ENCODE data around the gene ADGRL4. TPM values are rescaled to one million over a fixed set of nuclear protein-coding genes. Genes with fewer than 3 reads are reported as not detected.
"Not testable (repeated sequence)": the region's sequence is repeated elsewhere in the genome, so short reads cannot be mapped to it uniquely, and the experiment has no call there.

ADGRL4 gene
- total and polyA plus RNA-seq, 5 experiments from 2014 or later, result not detected

GRCh38 chr1:79004916-79005315, 1.6 kb downstream of the ADGRL4 start:
- Mint-ChIP-seq H3K27me3 (peaks cover 0 to 14% (median 8%) of the 10 kb centered on the region in 5 donors), H3K9me3 (peaks cover 0 to 12% (median 2%) of the 10 kb centered on the region in 9 donors), H3K27ac (no peak overlapping the region), H3K36me3 (no peaks in the 10 kb centered on the region), H3K4me3 (no peak overlapping the region), H3K4me1 (no peaks in the 10 kb centered on the region)
- DNase-seq (no peak), ATAC-seq (no peak)
- POLR2A ChIA-PET, result no interaction called here

- POLR2A ChIA-PET, result no interaction called here
- ATAC-seq (no peak), DNase-seq (no peak)
- H3K9me3 Mint-ChIP-seq, result peaks cover 0 to 17% (median 0%) of the 10 kb centered on the region in 9 donors
- no peaks in the 10 kb centered on the region for H3K4me1 Mint-ChIP-seq
- H3K27me3 Mint-ChIP-seq, result no peaks in the 10 kb centered on the region
- no peak overlapping the region for H3K27ac Mint-ChIP-seq
- H3K36me3 Mint-ChIP-seq, result no peaks in the 10 kb centered on the region
- no peak overlapping the region for H3K4me3 Mint-ChIP-seq
Measured at GRCh38 chr1:78996791-78997190, 9.7 kb downstream of the ADGRL4 start.

DNA sequence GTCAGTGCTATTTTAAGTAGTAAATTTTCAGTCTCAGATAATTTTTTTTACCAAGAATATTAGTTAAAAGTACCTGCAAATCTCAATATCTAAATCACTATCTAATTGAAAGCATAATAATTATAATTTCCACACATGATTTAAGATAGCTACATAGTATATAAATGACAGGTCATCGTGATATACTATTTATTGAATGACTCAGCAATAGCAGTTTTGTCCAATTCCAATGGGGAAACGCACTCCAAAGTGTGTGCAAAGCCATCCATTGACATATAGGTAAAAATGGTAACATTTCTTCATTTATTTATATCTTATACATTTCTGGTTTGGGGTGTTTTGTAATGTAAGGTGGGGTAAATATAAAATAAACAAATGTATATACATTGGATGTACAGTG, 19.5 kb downstream of the ADGRL4 start:
- no peak for ATAC-seq
- POLR2A ChIA-PET, result no interaction called here
- Mint-ChIP-seq H3K4me1 (no peaks in the 10 kb centered on the region), H3K9me3 (peaks cover 0 to 10% (median 3%) of the 10 kb centered on the region in 9 donors), H3K4me3 (no peak overlapping the region), H3K36me3 (no peaks in the 10 kb centered on the region), H3K27ac (no peak overlapping the region), H3K27me3 (no peaks in the 10 kb centered on the region)
- DNase-seq, result no peak

- Mint-ChIP-seq H3K9me3 (peaks cover 0 to 14% (median 1%) of the 10 kb centered on the region in 9 donors), H3K27ac (no peak overlapping the region), H3K36me3 (no peaks in the 10 kb centered on the region), H3K27me3 (no peaks in the 10 kb centered on the region), H3K4me1 (no peaks in the 10 kb centered on the region), H3K4me3 (no peak overlapping the region)
- DNase-seq (no peak), ATAC-seq (no peak)
- POLR2A ChIA-PET, result no interaction called here
Measured at GRCh38 chr1:78980511-78980910, 26.0 kb downstream of the ADGRL4 start.

GRCh38 chr1:78972723-78973122, 33.8 kb downstream of the ADGRL4 start:
- H3K9me3 Mint-ChIP-seq, result peaks cover 0 to 10% (median 2%) of the 10 kb centered on the region in 9 donors
- H3K36me3 Mint-ChIP-seq, result no peaks in the 10 kb centered on the region
- no peak overlapping the region for H3K27ac Mint-ChIP-seq
- H3K4me1 Mint-ChIP-seq, result no peaks in the 10 kb centered on the region
- POLR2A ChIA-PET, result no interaction called here
- H3K4me3 Mint-ChIP-seq, result no peak overlapping the region
- ATAC-seq (no peak), DNase-seq (no peak)
- no peaks in the 10 kb centered on the region for H3K27me3 Mint-ChIP-seq

DNA sequence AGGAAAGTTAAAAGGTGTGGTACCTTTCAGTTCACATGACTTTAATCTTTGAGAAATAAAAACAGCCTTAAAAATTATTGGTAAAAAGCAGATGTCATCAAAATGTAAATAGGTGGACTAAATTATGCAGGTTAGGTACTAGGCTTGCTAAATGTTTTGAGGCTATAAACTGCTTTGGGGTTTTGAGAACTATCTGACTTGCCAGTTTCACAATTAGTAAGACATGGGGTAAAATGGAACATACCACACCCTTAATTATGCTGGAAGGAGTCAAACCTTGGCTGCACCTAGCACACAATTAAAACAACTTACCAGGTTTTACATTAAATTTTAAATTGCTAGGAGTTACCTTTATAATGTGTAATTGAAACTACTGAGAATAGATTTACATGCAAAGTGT, 39.4 kb downstream of the ADGRL4 start:
- H3K27ac Mint-ChIP-seq, H3K27me3 Mint-ChIP-seq, H3K4me3 Mint-ChIP-seq, H3K4me1 Mint-ChIP-seq, ATAC-seq, POLR2A ChIA-PET, DNase-seq, H3K36me3 Mint-ChIP-seq: not testable (repeated sequence)
- peaks cover 0 to 29% (median 7%) of the 10 kb centered on the region in 9 donors for H3K9me3 Mint-ChIP-seq

DNA sequence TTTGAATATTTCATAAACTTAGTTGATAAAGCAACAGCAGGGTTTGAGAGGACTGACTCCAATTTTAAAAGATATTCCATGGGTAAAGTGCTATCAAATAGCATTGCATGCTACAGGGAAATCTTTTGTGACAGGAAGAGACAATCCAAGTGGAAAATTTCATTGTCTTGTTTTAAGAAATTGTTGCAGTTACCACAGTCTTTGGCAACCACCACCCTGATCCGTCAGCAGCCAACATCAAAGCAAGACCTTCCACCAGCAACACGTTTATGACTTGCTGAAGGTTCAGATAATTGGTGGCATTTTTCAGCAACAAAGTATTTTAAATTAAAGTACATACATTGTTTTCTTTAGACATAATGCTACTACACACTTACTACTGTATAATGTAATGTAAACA, 47.8 kb downstream of the ADGRL4 start:
- ATAC-seq (no peak), DNase-seq (no peak)
- no peaks in the 10 kb centered on the region for H3K36me3 Mint-ChIP-seq
- H3K27me3 Mint-ChIP-seq, result no peaks in the 10 kb centered on the region
- POLR2A ChIA-PET, result no interaction called here
- H3K4me3 Mint-ChIP-seq, result no peak overlapping the region
- no peaks in the 10 kb centered on the region for H3K4me1 Mint-ChIP-seq
- no peak overlapping the region for H3K27ac Mint-ChIP-seq
- H3K9me3 Mint-ChIP-seq, result peaks cover 0 to 13% (median 3%) of the 10 kb centered on the region in 9 donors

GRCh38 chr1:78950826-78951225, 55.7 kb downstream of the ADGRL4 start:
- no peak for ATAC-seq
- H3K36me3 Mint-ChIP-seq, result no peaks in the 10 kb centered on the region
- H3K4me1 Mint-ChIP-seq, result no peaks in the 10 kb centered on the region
- H3K9me3 Mint-ChIP-seq, result peaks cover 0 to 20% (median 0%) of the 10 kb centered on the region in 9 donors
- H3K27me3 Mint-ChIP-seq, result peaks cover 0 to 3% (median 0%) of the 10 kb centered on the region in 5 donors
- POLR2A ChIA-PET, result no interaction called here
- H3K27ac Mint-ChIP-seq, result no peak overlapping the region
- no peak overlapping the region for H3K4me3 Mint-ChIP-seq
- no peak for DNase-seq

DNA sequence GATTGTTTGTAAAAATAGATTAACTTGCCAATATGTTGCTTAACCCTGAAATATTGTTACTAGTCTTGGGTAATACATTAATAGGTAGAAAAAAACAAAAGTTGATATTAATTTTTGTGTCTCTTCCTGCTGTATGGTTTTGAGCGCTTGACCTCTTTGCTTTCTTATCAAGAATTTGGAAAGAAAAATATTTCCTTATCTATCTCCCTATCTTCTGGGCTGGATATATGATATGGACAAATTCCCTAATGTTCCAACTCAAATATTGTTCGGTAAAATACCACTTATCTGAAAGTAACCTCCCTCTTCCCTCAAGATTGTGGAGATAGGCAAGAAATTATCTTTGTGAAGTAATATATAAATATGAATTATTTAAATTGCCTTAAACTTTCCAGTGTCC, 57.3 kb downstream of the ADGRL4 start:
- peaks cover 0 to 3% (median 0%) of the 10 kb centered on the region in 5 donors for H3K27me3 Mint-ChIP-seq
- no peaks in the 10 kb centered on the region for H3K4me1 Mint-ChIP-seq
- no peak for ATAC-seq
- POLR2A ChIA-PET, result no interaction called here
- H3K27ac Mint-ChIP-seq, result no peak overlapping the region
- no peak overlapping the region for H3K4me3 Mint-ChIP-seq
- H3K9me3 Mint-ChIP-seq, result peaks cover 0 to 20% (median 0%) of the 10 kb centered on the region in 9 donors
- H3K36me3 Mint-ChIP-seq, result no peaks in the 10 kb centered on the region
- no peak for DNase-seq

- Mint-ChIP-seq H3K27me3 (no peaks in the 10 kb centered on the region), H3K4me3 (no peak overlapping the region), H3K36me3 (no peaks in the 10 kb centered on the region), H3K27ac (no peak overlapping the region), H3K9me3 (peaks cover 0 to 4% (median 0%) of the 10 kb centered on the region in 9 donors), H3K4me1 (no peaks in the 10 kb centered on the region)
- ATAC-seq (no peak), DNase-seq (no peak)
- POLR2A ChIA-PET, result no interaction called here
Measured at GRCh38 chr1:78919150-78919549, 87.4 kb downstream of the ADGRL4 start.

DNA sequence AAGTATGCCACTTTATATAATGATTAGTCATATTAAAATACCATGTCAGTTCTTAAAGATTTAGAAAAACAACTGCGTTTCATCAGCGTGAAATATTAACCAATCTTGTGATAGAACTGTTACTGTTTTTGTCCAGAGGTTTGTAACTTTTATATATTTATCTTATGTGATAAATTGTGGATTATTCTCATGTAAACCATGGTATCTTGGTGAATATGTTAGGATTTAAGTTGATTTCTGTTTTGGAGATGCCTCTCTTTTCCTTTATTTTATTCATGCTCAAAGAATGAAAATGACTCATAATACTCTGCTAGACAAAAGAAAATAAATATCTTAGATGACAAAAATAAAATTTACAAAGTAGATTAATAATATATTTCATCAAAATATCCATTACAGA, 88.4 kb downstream of the ADGRL4 start:
- no peak overlapping the region for H3K4me3 Mint-ChIP-seq
- no peak for DNase-seq
- ATAC-seq, result no peak
- H3K36me3 Mint-ChIP-seq, result no peaks in the 10 kb centered on the region
- POLR2A ChIA-PET, result no interaction called here
- no peaks in the 10 kb centered on the region for H3K4me1 Mint-ChIP-seq
- H3K27me3 Mint-ChIP-seq, result no peaks in the 10 kb centered on the region
- peaks cover 0 to 6% (median 0%) of the 10 kb centered on the region in 9 donors for H3K9me3 Mint-ChIP-seq
- H3K27ac Mint-ChIP-seq, result no peak overlapping the region

DNA sequence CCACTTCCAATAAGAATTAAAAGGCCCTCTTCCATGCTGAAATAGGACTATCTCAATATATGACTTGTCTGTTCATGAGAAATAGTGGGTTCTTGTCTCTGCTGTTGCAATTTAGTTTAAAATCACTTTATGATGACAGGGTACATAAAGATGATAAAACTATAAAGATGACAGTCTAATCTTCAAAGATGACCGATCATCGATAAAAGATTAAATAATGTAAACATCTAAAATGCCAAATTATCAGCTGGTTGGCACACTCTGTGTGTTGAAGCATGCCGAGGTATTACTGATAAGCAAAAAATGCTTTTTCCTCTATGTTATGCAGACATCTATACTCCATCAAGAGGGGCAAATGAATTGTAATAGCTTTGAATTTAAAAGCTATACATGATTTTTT, 89.5 kb downstream of the ADGRL4 start:
- H3K9me3 Mint-ChIP-seq, result peaks cover 0 to 4% (median 0%) of the 10 kb centered on the region in 9 donors
- no peak for ATAC-seq
- POLR2A ChIA-PET, result no interaction called here

DNA sequence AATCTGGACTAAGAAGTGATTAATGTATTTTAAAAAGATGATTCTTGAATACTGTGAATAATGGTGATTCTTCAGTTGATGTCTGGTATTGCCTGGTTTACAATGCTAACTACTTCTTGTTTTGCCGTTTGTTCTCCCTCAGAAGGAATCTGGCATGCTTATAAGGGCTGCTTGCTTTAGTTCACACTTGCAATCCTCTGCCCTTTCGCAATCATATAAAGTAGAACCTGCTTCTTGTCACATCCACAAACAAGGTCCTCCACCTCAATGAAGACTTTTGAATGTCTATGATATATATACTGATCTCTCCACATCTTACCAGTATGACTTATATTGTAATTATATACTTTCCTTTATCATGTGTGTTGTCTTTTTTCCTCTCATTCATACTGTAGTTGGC, 92.6 kb downstream of the ADGRL4 start:
- POLR2A ChIA-PET, result no interaction called here
- no peaks in the 10 kb centered on the region for H3K36me3 Mint-ChIP-seq
- ATAC-seq (no peak), DNase-seq (no peak)
- peaks cover 0 to 4% (median 0%) of the 10 kb centered on the region in 9 donors for H3K9me3 Mint-ChIP-seq
- H3K27me3 Mint-ChIP-seq, result no peaks in the 10 kb centered on the region
- H3K27ac Mint-ChIP-seq, result no peak overlapping the region
- H3K4me3 Mint-ChIP-seq, result no peak overlapping the region
- no peaks in the 10 kb centered on the region for H3K4me1 Mint-ChIP-seq

More for the DNA sequence above, 89.5 kb downstream of the ADGRL4 start:
- no peak for DNase-seq
- no peaks in the 10 kb centered on the region for H3K27me3 Mint-ChIP-seq
- no peak overlapping the region for H3K4me3 Mint-ChIP-seq
- no peak overlapping the region for H3K27ac Mint-ChIP-seq
- no peaks in the 10 kb centered on the region for H3K4me1 Mint-ChIP-seq
- H3K36me3 Mint-ChIP-seq, result no peaks in the 10 kb centered on the region

GRCh38 chr1:78911956-78912880, 94.3 kb downstream of the ADGRL4 start:
- POLR2A ChIA-PET, result no interaction called here
- DNase-seq (no peak), ATAC-seq (no peak)
- Mint-ChIP-seq H3K4me3 (no peak overlapping the region), H3K9me3 (peaks cover 0 to 4% (median 0%) of the 10 kb centered on the region in 9 donors), H3K4me1 (no peaks in the 10 kb centered on the region), H3K27ac (no peak overlapping the region), H3K27me3 (peaks cover 0 to 3% (median 0%) of the 10 kb centered on the region in 5 donors), H3K36me3 (no peaks in the 10 kb centered on the region)

All from naive thymus-derived CD8-positive, alpha-beta T cell (primary cell).